HG03139 (cell line): ENCODE measurements around the gene KCNAB1.
A peak's percentile ranks its signal among the peaks of the same experiment; 100 is the strongest.

Experiments
- ATAC-seq: cut with Tn5 transposase; IDR thresholded peaks from one replicate; pipeline ENCODE4 v1.9.1; 2021; ENCODE audit not compliant: unreplicated experiment

Gene KCNAB1

DNA sequence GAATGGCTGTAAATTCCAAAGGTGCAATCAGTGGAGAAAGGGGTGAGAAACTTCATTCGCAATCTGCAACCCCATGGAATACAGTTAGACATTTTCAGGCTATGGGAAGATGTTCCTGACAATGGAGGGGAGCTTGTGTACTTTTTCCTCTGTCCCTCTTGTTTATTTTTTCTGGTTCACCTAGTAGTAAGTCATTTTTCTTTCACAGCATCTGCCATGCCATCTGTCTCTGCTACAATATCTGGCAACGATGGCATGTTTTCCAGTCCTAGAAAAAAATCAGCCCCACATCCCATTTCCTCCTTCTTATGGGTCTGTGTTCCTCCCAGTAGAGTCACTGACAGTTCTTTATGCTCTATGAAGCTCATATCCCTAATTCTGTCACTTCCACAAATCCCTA is 358.5 kb downstream of the KCNAB1 start:
- no peak for ATAC-seq

DNA sequence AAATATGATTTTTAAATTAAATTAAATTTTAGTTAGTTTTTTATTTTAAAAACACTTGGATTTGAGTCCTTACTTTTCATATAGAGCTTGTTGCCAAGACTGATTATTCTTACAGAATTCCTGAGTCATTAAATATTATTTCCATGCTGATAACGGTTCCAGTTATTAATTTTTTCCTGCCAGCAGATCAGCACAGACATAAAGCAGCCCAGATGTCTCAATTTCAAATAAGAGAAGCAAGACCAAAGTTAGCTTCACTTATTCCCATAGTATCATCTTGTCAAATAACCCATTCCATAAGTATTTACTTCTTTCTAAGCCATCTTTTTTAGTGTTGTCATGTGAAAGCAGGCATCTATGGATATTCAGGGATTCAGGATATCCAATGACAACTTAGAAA is 359.2 kb downstream of the KCNAB1 start:
- ATAC-seq = no peak

GRCh38 chr3:156480949-156481348 is 360.6 kb downstream of the KCNAB1 start:
- no peak for ATAC-seq

- ATAC-seq = no peak
Observed at GRCh38 chr3:156483002-156483401, 362.6 kb downstream of the KCNAB1 start.

GRCh38 chr3:156483426-156483825 is 363.0 kb downstream of the KCNAB1 start:
- ATAC-seq = peak; percentile 81

- ATAC-seq = peak; percentile 81
Observed at GRCh38 chr3:156483961-156484787, 363.8 kb downstream of the KCNAB1 start.

DNA sequence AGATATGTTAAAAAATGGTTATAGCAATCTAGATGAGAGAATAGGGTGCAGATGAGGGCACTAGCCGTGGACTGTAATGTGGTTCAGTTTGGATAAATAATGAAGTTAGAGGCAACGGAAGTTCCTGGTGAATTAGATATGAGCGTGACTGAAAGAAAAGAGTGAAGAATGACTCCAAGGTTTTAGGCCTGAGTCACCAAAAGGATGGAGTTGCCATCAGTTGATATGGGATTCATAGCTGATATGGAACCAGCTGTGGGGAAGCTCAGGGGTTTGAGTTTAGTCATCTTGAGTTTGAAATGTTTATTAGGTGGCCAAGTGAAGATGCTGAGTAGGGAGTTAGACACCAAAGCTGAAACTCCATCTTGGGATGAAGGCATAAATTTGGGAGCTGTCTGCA is 368.4 kb downstream of the KCNAB1 start:
- ATAC-seq = no peak

- no peak for ATAC-seq
Observed at GRCh38 chr3:156489462-156489911, 369.1 kb downstream of the KCNAB1 start.

GRCh38 chr3:156491192-156491591 is 370.8 kb downstream of the KCNAB1 start:
- no peak for ATAC-seq

DNA sequence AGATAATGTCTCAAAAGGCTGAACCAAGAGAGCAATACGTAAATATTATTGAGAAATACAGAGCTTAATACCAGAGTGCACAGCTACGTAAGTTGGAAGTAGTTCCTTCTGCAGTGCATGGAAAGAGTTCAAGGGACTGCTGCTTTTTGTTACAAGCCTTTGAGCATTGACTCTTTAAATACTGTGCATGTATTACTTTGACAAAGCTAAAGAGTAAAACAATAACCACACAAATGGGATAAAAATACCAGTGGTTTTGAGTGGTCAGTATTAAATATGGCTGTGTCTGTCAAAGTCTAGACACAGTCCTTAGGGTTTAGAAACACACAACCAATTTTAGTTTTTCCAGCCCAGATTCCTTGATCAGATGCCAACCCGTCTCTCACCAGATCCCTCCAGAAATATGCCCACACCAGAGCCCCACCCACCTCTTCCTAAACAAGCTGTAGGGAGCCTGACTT is 372.5 kb downstream of the KCNAB1 start:
- no peak for ATAC-seq

DNA sequence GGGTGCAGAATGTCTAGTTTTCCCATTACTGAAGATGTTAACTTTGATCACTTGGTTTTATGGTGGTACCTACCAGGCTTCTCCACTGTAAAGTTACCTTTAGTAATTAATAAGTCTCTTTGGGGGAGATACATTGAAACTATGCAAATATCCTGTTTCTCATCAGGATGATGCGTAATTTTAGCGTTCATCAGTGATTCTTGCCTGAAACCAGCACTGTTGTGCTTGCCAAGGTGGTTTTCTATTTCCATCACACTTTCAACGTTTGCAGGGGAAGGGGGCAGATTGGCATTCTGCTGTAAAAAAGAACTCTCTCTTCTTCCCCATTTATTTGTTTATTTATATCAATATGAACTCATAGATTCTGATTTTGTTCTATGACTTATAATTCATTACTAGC is 373.5 kb downstream of the KCNAB1 start:
- no peak for ATAC-seq

DNA sequence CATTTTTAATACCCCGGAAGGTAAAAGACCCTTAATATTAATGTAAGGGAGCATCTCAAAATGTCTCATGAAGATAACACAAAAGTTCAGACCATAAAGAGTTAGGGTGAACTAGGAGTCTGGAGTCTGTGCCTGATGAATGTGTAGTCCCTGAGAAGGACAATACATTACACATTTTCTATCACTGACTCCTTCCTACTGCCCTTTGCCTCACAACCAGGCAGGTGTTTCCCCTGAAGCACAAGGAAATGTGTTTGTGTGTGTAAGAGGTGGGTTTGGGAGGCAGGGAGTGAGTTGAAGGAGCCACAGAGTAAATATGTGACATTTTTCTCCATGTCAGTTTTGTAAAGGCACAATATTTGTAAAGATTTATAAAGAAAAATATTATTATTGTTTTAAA is 375.4 kb downstream of the KCNAB1 start:
- no peak for ATAC-seq

DNA sequence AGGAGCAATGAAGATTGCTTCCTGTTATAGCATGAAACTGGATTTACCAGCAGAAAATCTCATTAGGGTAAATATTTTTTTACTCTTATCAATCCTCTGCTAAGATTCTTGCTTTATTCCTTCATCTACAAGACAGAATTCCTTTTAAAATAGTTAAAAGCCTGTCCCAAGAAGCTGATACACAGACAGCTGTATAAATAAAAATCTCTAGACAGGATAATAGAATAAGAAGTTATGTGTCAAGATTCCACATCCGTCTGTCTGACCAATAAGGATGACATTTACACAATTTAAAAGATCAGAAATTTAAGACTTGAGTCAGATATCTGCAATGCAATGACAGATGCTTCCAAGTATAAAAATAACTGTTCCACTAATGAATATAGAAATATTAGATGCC is 376.9 kb downstream of the KCNAB1 start:
- no peak for ATAC-seq

DNA sequence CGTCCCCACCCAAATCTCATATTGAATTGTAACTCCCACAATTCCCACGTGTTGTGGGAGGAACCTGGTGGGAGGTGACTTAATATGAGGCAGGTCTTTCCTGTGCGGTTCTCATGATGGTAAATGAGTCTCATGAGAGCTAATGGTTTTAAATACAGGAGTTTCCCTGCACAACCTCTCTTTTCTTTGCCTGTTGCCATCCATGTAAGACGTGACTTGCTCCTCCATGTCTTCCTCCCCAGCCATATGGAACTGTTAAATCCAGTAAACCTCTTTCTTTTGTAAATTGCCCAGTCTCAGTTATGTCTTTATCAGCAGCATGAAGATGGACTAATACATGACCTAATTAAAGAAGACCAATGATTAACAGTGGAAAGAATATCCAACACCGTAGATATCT is 377.9 kb downstream of the KCNAB1 start:
- no peak for ATAC-seq

- ATAC-seq = no peak
Observed at GRCh38 chr3:156507285-156507684, 386.9 kb downstream of the KCNAB1 start.

GRCh38 chr3:156509189-156510174 is 389.1 kb downstream of the KCNAB1 start:
- ATAC-seq = no peak

DNA sequence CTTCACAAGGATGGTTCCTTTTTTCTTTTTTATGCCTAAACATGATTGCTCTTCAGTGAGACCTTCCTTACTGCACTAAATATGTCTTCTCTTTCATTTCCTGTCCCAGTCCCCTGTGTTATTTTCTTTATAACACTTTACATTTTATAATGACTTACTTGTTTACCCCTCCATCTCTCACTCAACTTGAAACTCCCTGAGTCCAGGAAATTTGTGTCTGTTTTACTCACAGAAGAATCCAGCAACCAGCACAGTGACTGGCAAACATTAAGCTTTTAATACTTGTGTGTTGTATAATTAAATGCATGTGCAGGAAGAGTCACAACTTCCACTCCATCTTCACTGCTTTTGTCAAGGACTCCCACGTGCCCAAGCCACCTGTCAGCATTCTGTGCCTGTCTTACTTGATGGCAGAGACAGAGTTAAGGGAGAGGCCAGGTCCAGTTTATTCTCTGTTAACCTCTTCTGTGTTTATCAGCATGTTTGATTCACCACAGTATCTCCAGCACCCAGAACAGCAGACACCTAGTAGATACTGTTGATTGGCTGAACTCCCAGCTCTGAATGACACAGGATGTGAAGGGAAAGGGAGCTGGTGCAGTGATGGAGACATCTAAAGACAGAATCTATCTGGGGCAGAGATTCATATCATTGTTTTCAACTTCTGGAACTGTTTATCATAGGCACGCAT is 391.8 kb downstream of the KCNAB1 start:
- no peak for ATAC-seq

DNA sequence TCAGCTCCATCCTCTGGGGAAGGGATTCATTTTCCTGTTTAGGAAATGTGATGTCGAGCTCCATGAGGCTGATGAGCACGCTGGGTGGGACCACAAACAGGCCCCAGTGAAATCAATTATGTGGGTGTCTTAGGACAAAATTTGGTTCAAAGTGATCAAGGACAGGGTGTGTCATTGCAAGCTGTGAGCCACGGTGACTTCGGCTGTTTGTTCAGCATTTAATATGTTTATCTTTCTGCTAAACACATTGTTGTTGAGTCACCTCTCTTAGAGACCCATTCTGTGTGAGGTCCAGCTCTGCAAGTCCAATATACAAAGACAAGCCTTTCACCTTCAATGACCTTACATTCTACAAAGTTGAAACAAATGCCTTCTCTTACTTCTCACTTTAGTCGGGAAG is 393.2 kb downstream of the KCNAB1 start:
- ATAC-seq = no peak

DNA sequence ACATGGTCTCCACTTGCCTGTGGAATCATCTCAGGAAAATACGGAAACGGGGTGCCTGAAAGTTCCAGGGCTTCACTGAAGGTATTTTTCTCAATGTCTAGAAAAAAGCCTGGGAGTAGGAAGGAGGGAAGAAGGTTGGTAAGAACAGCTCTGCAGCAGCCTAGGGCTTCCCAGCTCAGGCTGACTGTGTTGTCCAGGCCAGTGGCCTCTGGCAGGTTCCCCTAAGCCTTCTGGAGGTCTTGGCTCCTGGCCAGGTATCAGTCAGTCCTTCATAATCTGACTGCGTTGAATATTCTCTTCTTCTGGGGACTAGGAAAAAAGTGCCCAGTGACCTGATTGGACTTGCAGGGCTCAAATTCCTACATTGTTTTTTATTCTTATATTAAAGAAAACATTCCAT is 395.9 kb downstream of the KCNAB1 start:
- ATAC-seq = no peak

DNA sequence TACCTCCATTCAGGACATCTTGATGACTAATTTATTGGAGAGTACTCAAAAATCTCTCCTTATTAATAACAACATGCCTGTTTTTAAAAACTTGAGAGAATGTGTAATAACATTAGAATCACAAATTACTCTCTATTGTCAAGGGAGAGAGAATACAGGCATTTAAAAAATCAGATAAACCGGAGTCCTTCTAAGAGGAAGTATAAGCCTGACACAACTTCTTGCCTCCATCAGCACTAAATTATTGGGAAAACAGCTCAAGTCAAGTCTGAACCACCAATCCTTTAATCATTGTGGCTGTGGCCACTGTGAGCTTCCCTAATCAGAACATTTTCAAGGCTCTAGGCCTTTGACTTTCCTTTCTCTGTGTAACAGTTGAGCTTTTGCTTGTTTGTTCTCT is 396.6 kb downstream of the KCNAB1 start:
- no peak for ATAC-seq

GRCh38 chr3:156518726-156519125 is 398.3 kb downstream of the KCNAB1 start:
- ATAC-seq = no peak
